Choroid plexus epithelial cell (primary cell): ENCODE results near the gene HEATR1.

Source experiments
- DNase-seq: peaks from one replicate; pipeline ENCODE4 v3.0.0-alpha.2; 2010; ENCODE audit warnings: low read depth
- H3K4me3 ChIP-seq: 2 replicates; pipeline ENCODE4 v1.5.1; 2011; ENCODE audit warnings: low read depth, mild to moderate bottlenecking, control low read depth, low read length, moderate library complexity
- TF ChIP-seq, protein P1 (sequence below): conservative IDR thresholded peaks from 2 replicates; pipeline ENCODE4 v1.5.1; 2011; ENCODE audit warnings: low read depth, mild to moderate bottlenecking, control low read depth, inconsistent platforms, low read length, moderate library complexity

The HEATR1 gene

GRCh38 chr1:236501093-236501492 is 103.2 kb downstream of the HEATR1 start:
- H3K4me3 ChIP-seq = no peak overlapping the region
- DNase-seq = no peak
- TF ChIP-seq, protein P1, sequence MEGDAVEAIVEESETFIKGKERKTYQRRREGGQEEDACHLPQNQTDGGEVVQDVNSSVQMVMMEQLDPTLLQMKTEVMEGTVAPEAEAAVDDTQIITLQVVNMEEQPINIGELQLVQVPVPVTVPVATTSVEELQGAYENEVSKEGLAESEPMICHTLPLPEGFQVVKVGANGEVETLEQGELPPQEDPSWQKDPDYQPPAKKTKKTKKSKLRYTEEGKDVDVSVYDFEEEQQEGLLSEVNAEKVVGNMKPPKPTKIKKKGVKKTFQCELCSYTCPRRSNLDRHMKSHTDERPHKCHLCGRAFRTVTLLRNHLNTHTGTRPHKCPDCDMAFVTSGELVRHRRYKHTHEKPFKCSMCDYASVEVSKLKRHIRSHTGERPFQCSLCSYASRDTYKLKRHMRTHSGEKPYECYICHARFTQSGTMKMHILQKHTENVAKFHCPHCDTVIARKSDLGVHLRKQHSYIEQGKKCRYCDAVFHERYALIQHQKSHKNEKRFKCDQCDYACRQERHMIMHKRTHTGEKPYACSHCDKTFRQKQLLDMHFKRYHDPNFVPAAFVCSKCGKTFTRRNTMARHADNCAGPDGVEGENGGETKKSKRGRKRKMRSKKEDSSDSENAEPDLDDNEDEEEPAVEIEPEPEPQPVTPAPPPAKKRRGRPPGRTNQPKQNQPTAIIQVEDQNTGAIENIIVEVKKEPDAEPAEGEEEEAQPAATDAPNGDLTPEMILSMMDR = no peak
